Fibroblast of mammary gland (primary cell): ENCODE data around the gene PTPRN.

ENCODE experiments used
- DNase-seq: peaks from one replicate; pipeline ENCODE4 v3.0.0-alpha.2; 2010; ENCODE audit warnings: low read depth
- H3K4me3 ChIP-seq: 2 replicates; pipeline ENCODE4 v1.5.1; 2011; ENCODE audit warnings: low read depth, mild to moderate bottlenecking, low read length, moderate library complexity; ENCODE audit not compliant: control insufficient read depth
- TF ChIP-seq, protein P1 (sequence below): conservative IDR thresholded peaks from 2 replicates; pipeline ENCODE4 v1.5.1; 2011; ENCODE audit warnings: low read depth, low read length, inconsistent platforms; ENCODE audit not compliant: control insufficient read depth, insufficient read depth

The PTPRN gene

DNA sequence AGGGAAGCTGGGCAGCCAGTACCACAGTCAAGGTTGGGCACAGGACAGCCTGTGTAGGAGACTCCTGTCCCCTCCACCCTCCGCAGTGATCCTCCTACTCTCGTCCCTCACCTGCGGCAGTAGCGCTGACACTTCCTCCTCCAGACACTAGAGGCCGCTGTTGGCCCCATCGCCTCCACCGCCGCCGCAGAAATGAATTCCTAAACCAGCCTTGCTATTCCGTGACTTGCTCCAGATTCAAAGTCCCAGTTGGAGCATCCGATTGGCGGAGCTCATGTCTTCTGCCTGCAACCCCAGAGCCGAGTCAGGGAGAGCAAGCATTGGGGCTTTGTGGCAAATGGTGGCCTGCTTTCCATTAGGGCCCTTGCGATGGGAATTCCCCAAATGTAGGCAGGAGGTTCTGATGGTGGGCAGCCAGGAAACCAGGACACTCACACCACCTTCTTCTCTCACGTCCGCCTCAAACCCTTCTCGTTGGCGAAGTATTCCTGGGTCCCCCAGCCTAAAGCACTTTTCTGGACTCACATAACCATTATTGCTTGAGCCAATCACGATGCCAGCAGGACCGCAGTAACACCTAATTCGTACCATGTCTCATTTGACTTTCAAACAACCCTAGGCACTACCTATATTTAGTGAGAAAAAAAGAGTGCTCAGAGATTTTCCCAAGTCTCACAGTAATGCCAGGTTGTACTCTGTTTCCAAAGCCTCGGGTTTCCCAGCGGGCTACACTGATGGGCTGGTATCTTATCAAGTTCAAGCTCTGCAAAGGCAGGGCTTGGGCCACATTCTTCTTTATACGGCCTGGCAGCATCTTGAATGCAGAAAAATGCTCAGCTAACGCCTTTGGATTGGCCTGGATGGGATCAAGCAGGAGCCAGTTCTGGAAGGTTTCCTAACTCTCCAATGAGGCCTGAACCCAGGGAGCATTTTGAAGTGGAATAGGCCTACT lies 31.2 kb downstream of the PTPRN start:
- TF ChIP-seq, protein P1, sequence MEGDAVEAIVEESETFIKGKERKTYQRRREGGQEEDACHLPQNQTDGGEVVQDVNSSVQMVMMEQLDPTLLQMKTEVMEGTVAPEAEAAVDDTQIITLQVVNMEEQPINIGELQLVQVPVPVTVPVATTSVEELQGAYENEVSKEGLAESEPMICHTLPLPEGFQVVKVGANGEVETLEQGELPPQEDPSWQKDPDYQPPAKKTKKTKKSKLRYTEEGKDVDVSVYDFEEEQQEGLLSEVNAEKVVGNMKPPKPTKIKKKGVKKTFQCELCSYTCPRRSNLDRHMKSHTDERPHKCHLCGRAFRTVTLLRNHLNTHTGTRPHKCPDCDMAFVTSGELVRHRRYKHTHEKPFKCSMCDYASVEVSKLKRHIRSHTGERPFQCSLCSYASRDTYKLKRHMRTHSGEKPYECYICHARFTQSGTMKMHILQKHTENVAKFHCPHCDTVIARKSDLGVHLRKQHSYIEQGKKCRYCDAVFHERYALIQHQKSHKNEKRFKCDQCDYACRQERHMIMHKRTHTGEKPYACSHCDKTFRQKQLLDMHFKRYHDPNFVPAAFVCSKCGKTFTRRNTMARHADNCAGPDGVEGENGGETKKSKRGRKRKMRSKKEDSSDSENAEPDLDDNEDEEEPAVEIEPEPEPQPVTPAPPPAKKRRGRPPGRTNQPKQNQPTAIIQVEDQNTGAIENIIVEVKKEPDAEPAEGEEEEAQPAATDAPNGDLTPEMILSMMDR = peak; percentile 94
- DNase-seq = peak; percentile 80
- no peak overlapping the region for H3K4me3 ChIP-seq

DNA sequence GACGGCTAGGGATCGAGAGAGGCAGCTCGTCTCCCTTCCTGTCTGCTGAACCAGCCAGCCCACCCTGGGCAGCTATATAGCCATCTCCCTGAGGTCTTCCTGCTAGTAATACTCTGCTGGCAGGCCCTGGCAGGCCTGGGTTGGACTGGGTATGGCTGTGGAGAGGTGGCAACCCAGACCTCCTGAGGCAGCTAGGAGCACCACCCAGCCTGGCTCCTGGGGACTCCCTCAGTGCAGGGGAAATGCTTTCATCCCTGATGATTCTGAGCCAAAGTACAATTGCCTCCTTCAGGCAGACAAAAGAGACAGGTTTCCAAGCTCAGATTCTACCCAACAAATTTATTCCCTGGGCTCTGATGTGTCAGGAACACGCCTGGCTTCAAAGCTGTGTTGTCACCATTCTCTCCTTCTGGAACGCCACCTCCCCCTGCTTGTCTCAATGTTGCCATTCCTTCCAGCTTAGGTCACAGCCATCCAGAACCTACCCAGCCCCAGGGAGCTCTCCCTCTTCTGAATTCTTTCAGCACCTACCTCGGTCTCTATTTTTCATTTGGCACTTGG lies 34.8 kb downstream of the PTPRN start:
- TF ChIP-seq, protein P1 = no peak
- peak; percentile 61 for DNase-seq
- H3K4me3 ChIP-seq = no peak overlapping the region

DNA sequence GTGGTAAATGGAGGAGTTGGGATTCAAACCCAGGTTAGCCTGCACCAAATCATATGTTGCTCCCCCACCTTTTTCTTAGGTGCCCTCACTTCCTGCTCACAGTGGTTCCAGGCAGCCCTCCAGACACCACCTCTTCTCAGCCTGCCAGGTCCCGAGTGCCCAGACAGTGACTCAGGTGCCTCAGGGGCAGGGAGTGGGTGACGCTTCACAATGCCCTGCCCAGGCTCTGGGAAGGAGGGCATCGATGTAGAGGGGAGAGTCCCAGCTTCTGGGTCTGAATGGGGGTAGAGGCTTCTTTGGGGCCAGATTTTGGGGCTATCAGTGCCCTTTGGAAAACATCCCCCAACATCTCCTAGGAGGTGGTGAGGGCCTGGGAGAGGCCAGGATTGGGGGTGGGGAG lies 35.3 kb downstream of the PTPRN start:
- DNase-seq = no peak
- TF ChIP-seq, protein P1 = no peak
- H3K4me3 ChIP-seq = no peak overlapping the region

DNA sequence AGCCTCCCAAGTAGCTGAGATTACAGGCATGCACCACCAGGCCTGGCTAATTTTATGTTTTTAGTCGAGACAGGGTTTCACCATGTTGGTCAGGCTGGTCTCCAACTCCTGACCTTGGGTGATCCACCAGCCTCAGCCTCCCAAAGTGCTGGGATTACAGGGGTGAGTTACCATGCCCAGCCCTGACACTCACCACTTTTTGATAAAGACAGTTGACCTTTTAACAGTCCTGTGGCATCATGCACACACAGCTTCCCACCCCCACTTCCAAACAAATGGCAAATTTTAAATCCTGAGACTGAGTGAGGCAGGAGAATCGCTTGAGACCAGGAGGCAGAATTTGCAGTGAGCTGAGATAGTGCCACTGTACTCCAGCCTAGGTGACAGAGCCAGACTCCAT lies 36.2 kb downstream of the PTPRN start:
- DNase-seq = no peak
- H3K4me3 ChIP-seq = no peak overlapping the region
- TF ChIP-seq, protein P1 = no peak

DNA sequence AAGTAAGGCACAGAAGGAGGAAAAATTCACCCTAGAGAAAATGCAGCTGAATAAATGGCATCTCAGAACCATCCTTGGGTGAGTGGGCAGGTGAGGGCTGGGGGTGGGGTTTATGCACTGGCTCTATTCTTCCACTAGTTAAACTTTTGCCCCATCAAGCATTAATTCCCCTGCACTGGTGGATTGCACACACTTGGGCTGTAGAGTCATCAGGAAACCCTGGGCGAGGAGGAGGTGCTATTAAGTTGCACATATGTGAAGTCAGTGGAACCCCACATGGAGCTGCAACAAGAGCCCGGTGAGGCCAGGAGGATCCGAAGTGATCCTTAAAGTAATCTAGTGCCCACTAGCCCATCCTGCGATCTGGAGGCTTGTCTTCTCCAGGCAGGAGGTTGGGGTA lies 36.8 kb downstream of the PTPRN start:
- TF ChIP-seq, protein P1 = no peak
- no peak for DNase-seq
- H3K4me3 ChIP-seq = no peak overlapping the region

DNA sequence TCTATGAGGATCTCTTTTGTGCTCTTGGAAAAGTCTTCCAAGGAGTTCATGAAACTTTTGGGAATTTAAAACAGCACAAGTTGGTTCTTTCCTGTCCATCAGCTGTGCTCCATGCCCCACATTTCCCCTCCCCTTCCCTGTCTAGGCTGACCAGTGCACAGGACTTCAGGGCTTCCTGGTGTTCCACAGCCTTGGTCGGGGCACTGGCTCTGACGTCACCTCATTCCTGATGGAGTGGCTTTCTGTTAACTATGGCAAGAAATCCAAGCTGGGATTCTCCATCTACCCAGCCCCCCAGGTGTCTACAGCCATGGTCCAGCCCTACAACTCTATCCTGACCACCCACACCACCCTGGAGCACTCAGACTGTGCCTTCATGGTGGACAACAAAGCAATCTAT lies 38.2 kb downstream of the PTPRN start:
- TF ChIP-seq, protein P1 = no peak
- DNase-seq = no peak
- no peak overlapping the region for H3K4me3 ChIP-seq
